Panc1 (cell line): Measurements from ENCODE around the gene GBX1. TPM values are rescaled to one million over a fixed set of nuclear protein-coding genes. Genes with fewer than 3 reads are reported as not detected.

Source experiments
- ATAC-seq: fragments of 200-7000 bp; cut with Tn5 transposase; 2 replicates; pipeline ENCODE4 v1.9.1; 2020; ENCODE audit warnings: mild to moderate bottlenecking, moderate library complexity
- BruUV-seq: library from RNA; stranded (reverse); fragments of 400-500 nt; replicated peaks from 2 replicates; lab custom pipeline; 2021; lab: Mats Ljungman, UMichigan
- CTCF ChIA-PET: fragments of 300-600 bp; sonication (Branson Sonifier 250); formaldehyde crosslinking; loops from one replicate; lab custom pipeline; 2022; ENCODE audit warnings: antibody characterized with exemption; lab: Charles Lee
- POLR2A ChIA-PET: fragments of 300-600 bp; sonication (Branson Sonifier 250); formaldehyde crosslinking; loops from one replicate; lab custom pipeline; 2022; ENCODE audit warnings: antibody characterized with exemption; lab: Charles Lee
- DNase-seq: peaks from one replicate; pipeline ENCODE4 v3.0.0-alpha.2; 2010; ENCODE audit warnings: low read depth, low spot score
- H3K27ac ChIP-seq: 2 replicates; pipeline ENCODE4 v1.5.1; 2011; ENCODE audit warnings: mild to moderate bottlenecking, low read length, inconsistent platforms
- H3K27me3 ChIP-seq: fragments of 200-500 bp; sonication (Bioruptor generic); 2 replicates; pipeline ENCODE4 v1.6.0; 2014; ENCODE audit warnings: low read length, inconsistent platforms; ENCODE audit not compliant: control insufficient read depth, insufficient read depth
- H3K36me3 ChIP-seq: fragments of 200-500 bp; sonication (Bioruptor generic); 2 replicates; pipeline ENCODE4 v1.5.1; 2014; ENCODE audit warnings: inconsistent platforms, mild to moderate bottlenecking, low read length, moderate library complexity; ENCODE audit not compliant: control insufficient read depth, insufficient read depth
- H3K4me1 ChIP-seq: 2 replicates; pipeline ENCODE4 v1.5.1; 2011; ENCODE audit warnings: inconsistent platforms, mild to moderate bottlenecking, low read length, moderate library complexity; ENCODE audit not compliant: control insufficient read depth, insufficient read depth
- H3K4me3 ChIP-seq, 2 experiments: 2 replicates each; pipeline ENCODE4 v1.5.1; 2011 to 2012; ENCODE audit warnings: low read depth in 2 of 2, low read length in 2 of 2, mild to moderate bottlenecking in 2 of 2, inconsistent platforms in 1 of 2, moderate library complexity in 1 of 2
- H3K9me3 ChIP-seq: fragments of 200-500 bp; sonication (Bioruptor generic); 2 replicates; pipeline ENCODE4 v1.5.1; 2014; ENCODE audit warnings: low read depth, mild to moderate bottlenecking, inconsistent platforms, low read length, moderate library complexity; ENCODE audit not compliant: control insufficient read depth, insufficient read depth
- POLR2AphosphoS5 ChIP-seq: IDR thresholded peaks from 2 replicates; pipeline ENCODE4 v1.6.1; 2012; ENCODE audit warnings: mild to moderate bottlenecking, low read depth, low read length, moderate library complexity
- REST ChIP-seq, 2 experiments: IDR thresholded peaks; 2 replicates each; pipeline ENCODE4 v1.6.1; 2011 to 2012; ENCODE audit warnings: low read depth in 2 of 2, control low read depth in 1 of 2, low read length in 1 of 2, mild to moderate bottlenecking in 1 of 2, moderate library complexity in 1 of 2; ENCODE audit not compliant: insufficient read depth in 1 of 2
- SIN3A ChIP-seq: IDR thresholded peaks from 2 replicates; pipeline ENCODE4 v1.6.1; 2012; ENCODE audit warnings: low read depth, mild to moderate bottlenecking, low read length, moderate library complexity, borderline replicate concordance; ENCODE audit not compliant: insufficient read depth
- TCF7L2 ChIP-seq: IDR thresholded peaks from 2 replicates; pipeline ENCODE4 v1.6.1; 2011; ENCODE audit warnings: mild to moderate bottlenecking, low read depth, low read length, inconsistent platforms
- in situ Hi-C: cut with HindIII; loops from 2 replicates; pipeline ENCODE4 v1.10.0; 2016; ENCODE audit warnings: low sequenced_read_pairs, low pct_unique_long_range_greater_than_20kb
- intact Hi-C: fragments of 100-400 bp; cut with micrococcal nuclease; formaldehyde crosslinking; loops from one replicate; pipeline ENCODE4 v1.10.0; 2022; ENCODE audit not compliant: unreplicated experiment
- total RNA-seq: library from RNA; stranded (reverse); gene quantifications from one replicate; pipeline ENCODE4 v1.2.1, GENCODE V29; 2021; ENCODE audit not compliant: unreplicated experiment
- TF ChIP-seq, protein P1 (sequence below): fragments of 450-650 bp; IDR thresholded peaks from 2 replicates; pipeline ENCODE4 v1.5.1; 2017; ENCODE audit warnings: mild to moderate bottlenecking

GBX1 gene
- total RNA-seq, 1 experiment from 2014 or later = not detected

- in situ Hi-C loops (no loop called here), intact Hi-C loops (no loop called here)
- ChIA-PET CTCF (no interaction called here), POLR2A (no interaction called here)
- Histone ChIP-seq H3K4me3 (no peak overlapping the region), H3K36me3 (no peaks in the 10 kb centered on the region), H3K27ac (no peak overlapping the region), H3K4me1 (no peaks in the 10 kb centered on the region), H3K27me3 (no peaks in the 10 kb centered on the region), H3K9me3 (no peaks in the 10 kb centered on the region)
- DNase-seq = no peak
- no peak for TF ChIP-seq POLR2AphosphoS5
- TF ChIP-seq REST (IDR thresholded peaks at IDR 0.05; ENCODE audit: insufficient read depth in 1 of 2, low read depth in 2 of 2, low read length in 1 of 2) = no peak
- no peak for TF ChIP-seq SIN3A
- TF ChIP-seq, protein P1, sequence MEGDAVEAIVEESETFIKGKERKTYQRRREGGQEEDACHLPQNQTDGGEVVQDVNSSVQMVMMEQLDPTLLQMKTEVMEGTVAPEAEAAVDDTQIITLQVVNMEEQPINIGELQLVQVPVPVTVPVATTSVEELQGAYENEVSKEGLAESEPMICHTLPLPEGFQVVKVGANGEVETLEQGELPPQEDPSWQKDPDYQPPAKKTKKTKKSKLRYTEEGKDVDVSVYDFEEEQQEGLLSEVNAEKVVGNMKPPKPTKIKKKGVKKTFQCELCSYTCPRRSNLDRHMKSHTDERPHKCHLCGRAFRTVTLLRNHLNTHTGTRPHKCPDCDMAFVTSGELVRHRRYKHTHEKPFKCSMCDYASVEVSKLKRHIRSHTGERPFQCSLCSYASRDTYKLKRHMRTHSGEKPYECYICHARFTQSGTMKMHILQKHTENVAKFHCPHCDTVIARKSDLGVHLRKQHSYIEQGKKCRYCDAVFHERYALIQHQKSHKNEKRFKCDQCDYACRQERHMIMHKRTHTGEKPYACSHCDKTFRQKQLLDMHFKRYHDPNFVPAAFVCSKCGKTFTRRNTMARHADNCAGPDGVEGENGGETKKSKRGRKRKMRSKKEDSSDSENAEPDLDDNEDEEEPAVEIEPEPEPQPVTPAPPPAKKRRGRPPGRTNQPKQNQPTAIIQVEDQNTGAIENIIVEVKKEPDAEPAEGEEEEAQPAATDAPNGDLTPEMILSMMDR = no peak
- no peak for TF ChIP-seq TCF7L2
- no TSS peak for BruUV-seq
- no peak for ATAC-seq
Measured at GRCh38 chr7:151101621-151102396, 65.7 kb downstream of the GBX1 start.

GRCh38 chr7:151100921-151101320 is 66.6 kb downstream of the GBX1 start:
- BruUV-seq = no TSS peak
- CTCF ChIA-PET = no interaction called here
- intact Hi-C loops = no loop called here
- ATAC-seq = no peak
- no peak for DNase-seq
- Histone ChIP-seq H3K27ac (no peak overlapping the region), H3K4me1 (no peaks in the 10 kb centered on the region), H3K36me3 (no peaks in the 10 kb centered on the region), H3K27me3 (no peaks in the 10 kb centered on the region), H3K9me3 (no peaks in the 10 kb centered on the region), H3K4me3 (no peak overlapping the region)
- TF ChIP-seq POLR2AphosphoS5 (no peak), SIN3A (no peak), TCF7L2 (no peak), REST (IDR thresholded peaks at IDR 0.05; ENCODE audit: insufficient read depth in 1 of 2, low read depth in 2 of 2, low read length in 1 of 2) (no peak)
- TF ChIP-seq, protein P1 = no peak
- in situ Hi-C loops = no loop called here
- POLR2A ChIA-PET = no interaction called here
